Loucy (cell line): ENCODE data around the gene CCDC158.

ENCODE experiments used
- EZH2phosphoT487 ChIP-seq: fragments of 200-600 bp; IDR thresholded peaks from 2 replicates; pipeline ENCODE4 v1.6.1; 2018; ENCODE audit warnings: antibody characterized with exemption, mild to moderate bottlenecking, moderate library complexity, borderline replicate concordance
- TF ChIP-seq, protein P1 (sequence below): fragments of 200-600 bp; sonication (generic); conservative IDR thresholded peaks from 2 replicates; pipeline ENCODE4 v1.5.1; 2014; ENCODE audit warnings: mild to moderate bottlenecking, antibody characterized with exemption, low read length

DNA sequence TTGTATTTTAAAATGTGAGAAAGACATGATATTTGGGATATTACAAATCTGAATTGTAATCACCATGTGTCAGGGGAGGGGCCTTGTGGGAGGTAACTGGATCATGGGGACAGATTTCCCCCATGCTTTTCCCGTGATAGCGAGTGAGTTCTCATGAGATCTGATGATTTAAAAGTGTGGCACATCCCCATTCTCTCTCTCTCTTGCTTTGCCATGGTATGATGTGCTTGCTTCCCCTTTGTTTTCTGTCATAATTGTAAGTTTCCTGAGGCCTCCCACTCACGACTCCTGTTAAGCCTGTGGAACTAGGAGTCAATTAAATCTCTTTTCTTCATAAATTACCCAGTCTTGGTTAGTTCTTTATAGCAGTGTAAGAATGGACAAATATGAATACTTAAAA is 39.0 kb downstream of the CCDC158 start:
- TF ChIP-seq, protein P1, sequence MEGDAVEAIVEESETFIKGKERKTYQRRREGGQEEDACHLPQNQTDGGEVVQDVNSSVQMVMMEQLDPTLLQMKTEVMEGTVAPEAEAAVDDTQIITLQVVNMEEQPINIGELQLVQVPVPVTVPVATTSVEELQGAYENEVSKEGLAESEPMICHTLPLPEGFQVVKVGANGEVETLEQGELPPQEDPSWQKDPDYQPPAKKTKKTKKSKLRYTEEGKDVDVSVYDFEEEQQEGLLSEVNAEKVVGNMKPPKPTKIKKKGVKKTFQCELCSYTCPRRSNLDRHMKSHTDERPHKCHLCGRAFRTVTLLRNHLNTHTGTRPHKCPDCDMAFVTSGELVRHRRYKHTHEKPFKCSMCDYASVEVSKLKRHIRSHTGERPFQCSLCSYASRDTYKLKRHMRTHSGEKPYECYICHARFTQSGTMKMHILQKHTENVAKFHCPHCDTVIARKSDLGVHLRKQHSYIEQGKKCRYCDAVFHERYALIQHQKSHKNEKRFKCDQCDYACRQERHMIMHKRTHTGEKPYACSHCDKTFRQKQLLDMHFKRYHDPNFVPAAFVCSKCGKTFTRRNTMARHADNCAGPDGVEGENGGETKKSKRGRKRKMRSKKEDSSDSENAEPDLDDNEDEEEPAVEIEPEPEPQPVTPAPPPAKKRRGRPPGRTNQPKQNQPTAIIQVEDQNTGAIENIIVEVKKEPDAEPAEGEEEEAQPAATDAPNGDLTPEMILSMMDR = no peak
- TF ChIP-seq EZH2phosphoT487 = no peak
